ENCODE results near the gene KCNQ1.

DNA sequence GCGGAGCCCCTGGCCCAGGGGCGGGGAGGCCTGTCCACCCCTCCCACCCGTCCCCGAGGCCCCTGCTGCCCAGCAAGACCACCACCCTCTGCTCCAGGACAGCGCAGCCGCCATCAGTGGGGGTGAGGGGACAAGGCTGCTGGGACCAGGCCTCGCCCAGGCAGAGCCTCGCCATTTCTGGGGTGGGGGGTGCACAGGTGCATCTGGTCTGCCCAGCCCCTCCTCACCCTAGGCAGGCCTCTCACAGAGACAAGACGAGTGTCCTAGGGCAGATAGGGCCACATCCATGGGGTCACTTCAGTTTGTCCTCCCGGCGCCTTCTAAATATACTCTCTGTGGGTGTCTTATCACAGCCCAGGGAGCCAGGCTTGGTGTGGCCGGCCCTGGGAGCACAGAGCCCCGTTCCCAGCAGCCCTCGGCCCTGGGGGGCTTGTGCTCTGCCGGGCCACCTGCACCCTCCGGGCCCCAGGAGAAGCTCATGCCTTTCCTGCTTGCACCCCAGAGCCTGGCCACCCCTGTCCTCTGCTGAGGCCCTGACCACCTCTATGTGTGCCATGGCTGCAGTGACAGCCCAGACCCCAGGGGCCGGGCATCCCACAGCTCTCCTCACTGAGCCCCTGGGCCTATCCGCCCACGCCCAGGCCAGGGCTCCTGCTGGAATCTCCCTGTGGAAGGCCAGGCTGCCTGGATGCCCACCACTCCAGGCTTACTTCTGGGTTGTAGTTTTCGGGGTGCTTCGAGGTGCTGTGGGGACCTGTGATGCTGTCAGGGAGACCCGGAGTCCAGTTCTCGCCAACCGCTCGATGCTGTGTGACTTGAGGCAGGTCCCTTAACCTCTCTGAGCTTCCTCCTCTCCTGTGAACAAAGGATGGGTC lies 70.8 kb downstream of the KCNQ1 start:
- TF ChIP-seq, protein P1, sequence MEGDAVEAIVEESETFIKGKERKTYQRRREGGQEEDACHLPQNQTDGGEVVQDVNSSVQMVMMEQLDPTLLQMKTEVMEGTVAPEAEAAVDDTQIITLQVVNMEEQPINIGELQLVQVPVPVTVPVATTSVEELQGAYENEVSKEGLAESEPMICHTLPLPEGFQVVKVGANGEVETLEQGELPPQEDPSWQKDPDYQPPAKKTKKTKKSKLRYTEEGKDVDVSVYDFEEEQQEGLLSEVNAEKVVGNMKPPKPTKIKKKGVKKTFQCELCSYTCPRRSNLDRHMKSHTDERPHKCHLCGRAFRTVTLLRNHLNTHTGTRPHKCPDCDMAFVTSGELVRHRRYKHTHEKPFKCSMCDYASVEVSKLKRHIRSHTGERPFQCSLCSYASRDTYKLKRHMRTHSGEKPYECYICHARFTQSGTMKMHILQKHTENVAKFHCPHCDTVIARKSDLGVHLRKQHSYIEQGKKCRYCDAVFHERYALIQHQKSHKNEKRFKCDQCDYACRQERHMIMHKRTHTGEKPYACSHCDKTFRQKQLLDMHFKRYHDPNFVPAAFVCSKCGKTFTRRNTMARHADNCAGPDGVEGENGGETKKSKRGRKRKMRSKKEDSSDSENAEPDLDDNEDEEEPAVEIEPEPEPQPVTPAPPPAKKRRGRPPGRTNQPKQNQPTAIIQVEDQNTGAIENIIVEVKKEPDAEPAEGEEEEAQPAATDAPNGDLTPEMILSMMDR (IDR thresholded peaks at IDR 0.05) = no peak
- TF ChIP-seq MXI1 (IDR thresholded peaks at IDR 0.05; ENCODE audit: low read depth, low read length) = no peak
- TF ChIP-seq, protein P2, sequence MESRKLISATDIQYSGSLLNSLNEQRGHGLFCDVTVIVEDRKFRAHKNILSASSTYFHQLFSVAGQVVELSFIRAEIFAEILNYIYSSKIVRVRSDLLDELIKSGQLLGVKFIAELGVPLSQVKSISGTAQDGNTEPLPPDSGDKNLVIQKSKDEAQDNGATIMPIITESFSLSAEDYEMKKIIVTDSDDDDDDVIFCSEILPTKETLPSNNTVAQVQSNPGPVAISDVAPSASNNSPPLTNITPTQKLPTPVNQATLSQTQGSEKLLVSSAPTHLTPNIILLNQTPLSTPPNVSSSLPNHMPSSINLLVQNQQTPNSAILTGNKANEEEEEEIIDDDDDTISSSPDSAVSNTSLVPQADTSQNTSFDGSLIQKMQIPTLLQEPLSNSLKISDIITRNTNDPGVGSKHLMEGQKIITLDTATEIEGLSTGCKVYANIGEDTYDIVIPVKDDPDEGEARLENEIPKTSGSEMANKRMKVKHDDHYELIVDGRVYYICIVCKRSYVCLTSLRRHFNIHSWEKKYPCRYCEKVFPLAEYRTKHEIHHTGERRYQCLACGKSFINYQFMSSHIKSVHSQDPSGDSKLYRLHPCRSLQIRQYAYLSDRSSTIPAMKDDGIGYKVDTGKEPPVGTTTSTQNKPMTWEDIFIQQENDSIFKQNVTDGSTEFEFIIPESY (IDR thresholded peaks at IDR 0.05; ENCODE audit: borderline replicate concordance, low read depth) = no peak
- TF ChIP-seq FOXJ3 (CRISPR knock-in tag; IDR thresholded peaks at IDR 0.05) = no peak
- no peak for TF ChIP-seq EP300 (IDR thresholded peaks at IDR 0.05; ENCODE audit: borderline replicate concordance in 1 of 2, low read depth in 1 of 2, low read length in 1 of 2)
- no peak for TF ChIP-seq TAF1 (IDR thresholded peaks at IDR 0.05; ENCODE audit: borderline replicate concordance, low read depth, low read length)
- no peak for TF ChIP-seq FOXM1 (IDR thresholded peaks at IDR 0.05; ENCODE audit: low read depth)
- TF ChIP-seq GABPA (IDR thresholded peaks at IDR 0.05; ENCODE audit: low read depth) = no peak
- TF ChIP-seq, protein P3, sequence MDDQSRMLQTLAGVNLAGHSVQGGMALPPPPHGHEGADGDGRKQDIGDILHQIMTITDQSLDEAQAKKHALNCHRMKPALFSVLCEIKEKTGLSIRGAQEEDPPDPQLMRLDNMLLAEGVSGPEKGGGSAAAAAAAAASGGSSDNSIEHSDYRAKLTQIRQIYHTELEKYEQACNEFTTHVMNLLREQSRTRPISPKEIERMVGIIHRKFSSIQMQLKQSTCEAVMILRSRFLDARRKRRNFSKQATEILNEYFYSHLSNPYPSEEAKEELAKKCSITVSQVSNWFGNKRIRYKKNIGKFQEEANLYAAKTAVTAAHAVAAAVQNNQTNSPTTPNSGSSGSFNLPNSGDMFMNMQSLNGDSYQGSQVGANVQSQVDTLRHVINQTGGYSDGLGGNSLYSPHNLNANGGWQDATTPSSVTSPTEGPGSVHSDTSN (IDR thresholded peaks at IDR 0.05) = no peak
- no peak for TF ChIP-seq SMC3 (IDR thresholded peaks at IDR 0.05; ENCODE audit: low read depth, low read length)

Data from SK-N-SH (cell line).